ENCODE data around the gene WIPF3.

Gene WIPF3

GRCh38 chr7:29780346-29780745 lies 26.0 kb upstream of the WIPF3 start:
- DNase-seq (ENCODE audit: extremely low read depth, low read depth), result no peak
- TF ChIP-seq CTCF (IDR thresholded peaks at IDR 0.05; ENCODE audit: low read depth, low read length), result no peak

GRCh38 chr7:29783671-29784070 lies 22.6 kb upstream of the WIPF3 start:
- no peak for TF ChIP-seq CTCF (IDR thresholded peaks at IDR 0.05; ENCODE audit: low read depth, low read length)
- no peak for DNase-seq (ENCODE audit: extremely low read depth, low read depth)

- TF ChIP-seq CTCF (IDR thresholded peaks at IDR 0.05; ENCODE audit: low read depth, low read length), result no peak
- no peak for DNase-seq (ENCODE audit: extremely low read depth, low read depth)
Observed at GRCh38 chr7:29793507-29793906, 12.8 kb upstream of the WIPF3 start.

- DNase-seq (ENCODE audit: extremely low read depth, low read depth), result no peak
- no peak for TF ChIP-seq CTCF (IDR thresholded peaks at IDR 0.05; ENCODE audit: low read depth, low read length)
Observed at GRCh38 chr7:29794959-29795629, 11.2 kb upstream of the WIPF3 start.

- DNase-seq (ENCODE audit: extremely low read depth, low read depth), result no peak
- TF ChIP-seq CTCF (IDR thresholded peaks at IDR 0.05; ENCODE audit: low read depth, low read length), result no peak
Observed at GRCh38 chr7:29795696-29796580, 10.4 kb upstream of the WIPF3 start.

GRCh38 chr7:29797112-29797944 lies 9.0 kb upstream of the WIPF3 start:
- DNase-seq (ENCODE audit: extremely low read depth, low read depth), result no peak

More at GRCh38 chr7:29797112-29797944, 9.0 kb upstream of the WIPF3 start:
- no peak for TF ChIP-seq CTCF (IDR thresholded peaks at IDR 0.05; ENCODE audit: low read depth, low read length)

Measured in AG09319 (cell line).